ENCODE measurements around the gene IER5.

The IER5 gene

GRCh38 chr1:181099152-181100014, 10.9 kb downstream of the IER5 start:
- DNase-seq = no peak

- DNase-seq = peak; percentile 47
Measured at GRCh38 chr1:181100015-181100905, 11.8 kb downstream of the IER5 start.

- DNase-seq = no peak
Measured at GRCh38 chr1:181100934-181101333, 12.4 kb downstream of the IER5 start.

GRCh38 chr1:181101581-181102226, 13.2 kb downstream of the IER5 start:
- DNase-seq = no peak

GRCh38 chr1:181102841-181103240, 14.3 kb downstream of the IER5 start:
- DNase-seq = no peak

GRCh38 chr1:181103399-181103798, 14.9 kb downstream of the IER5 start:
- no peak for DNase-seq

GRCh38 chr1:181104042-181104789, 15.7 kb downstream of the IER5 start:
- no peak for DNase-seq

- peak; percentile 23 for DNase-seq
Measured at GRCh38 chr1:181104790-181105133, 16.3 kb downstream of the IER5 start.

GRCh38 chr1:181105134-181106021, 16.9 kb downstream of the IER5 start:
- DNase-seq = peak; percentile 92

- DNase-seq = no peak
Measured at GRCh38 chr1:181106022-181106312, 17.5 kb downstream of the IER5 start.

GRCh38 chr1:181106479-181106878, 18.0 kb downstream of the IER5 start:
- no peak for DNase-seq

- DNase-seq = no peak
Measured at GRCh38 chr1:181107711-181108110, 19.2 kb downstream of the IER5 start.

GRCh38 chr1:181108304-181108867, 19.9 kb downstream of the IER5 start:
- DNase-seq = no peak

- no peak for DNase-seq
Measured at GRCh38 chr1:181110013-181110412, 21.5 kb downstream of the IER5 start.

- no peak for DNase-seq
Measured at GRCh38 chr1:181111559-181111958, 23.1 kb downstream of the IER5 start.

- DNase-seq = no peak
Measured at GRCh38 chr1:181112071-181112929, 23.8 kb downstream of the IER5 start.

- DNase-seq = no peak
Measured at GRCh38 chr1:181113059-181113641, 24.6 kb downstream of the IER5 start.

GRCh38 chr1:181114574-181115367, 26.3 kb downstream of the IER5 start:
- no peak for DNase-seq

GRCh38 chr1:181115368-181115684, 26.8 kb downstream of the IER5 start:
- DNase-seq = no peak
